Stimulated activated CD4-positive, alpha-beta T cell treated with anti-CD3 and anti-CD28 coated beads, Interleukin-4, amount 100 ng/mL, for 24 hours (primary cell): Measurements from ENCODE around the gene RRP15.

Source experiments
- DNase-seq: peaks from one replicate; pipeline ENCODE4 v3.0.0-alpha.2; 2020

The RRP15 gene

GRCh38 chr1:218364028-218364710 is 79.1 kb downstream of the RRP15 start:
- DNase-seq: no peak

- no peak for DNase-seq
Measured at GRCh38 chr1:218365226-218365999, 80.3 kb downstream of the RRP15 start.

- no peak for DNase-seq
Measured at GRCh38 chr1:218366322-218367052, 81.4 kb downstream of the RRP15 start.

- no peak for DNase-seq
Measured at GRCh38 chr1:218367118-218367517, 82.0 kb downstream of the RRP15 start.

- DNase-seq: no peak
Measured at GRCh38 chr1:218368686-218369085, 83.6 kb downstream of the RRP15 start.

- DNase-seq: no peak
Measured at GRCh38 chr1:218369688-218370511, 84.8 kb downstream of the RRP15 start.

GRCh38 chr1:218371927-218372672 is 87.0 kb downstream of the RRP15 start:
- no peak for DNase-seq

- DNase-seq: no peak
Measured at GRCh38 chr1:218374401-218375353, 89.6 kb downstream of the RRP15 start.

- no peak for DNase-seq
Measured at GRCh38 chr1:218376722-218377121, 91.6 kb downstream of the RRP15 start.

GRCh38 chr1:218377143-218377660 is 92.1 kb downstream of the RRP15 start:
- DNase-seq: peak; percentile 75

- DNase-seq: no peak
Measured at GRCh38 chr1:218380125-218380977, 95.3 kb downstream of the RRP15 start.

- no peak for DNase-seq
Measured at GRCh38 chr1:218382261-218382660, 97.2 kb downstream of the RRP15 start.

- DNase-seq: no peak
Measured at GRCh38 chr1:218383051-218383450, 98.0 kb downstream of the RRP15 start.

GRCh38 chr1:218383681-218384080 is 98.6 kb downstream of the RRP15 start:
- DNase-seq: no peak

- no peak for DNase-seq
Measured at GRCh38 chr1:218384581-218384993, 99.5 kb downstream of the RRP15 start.
